Stimulated activated CD8-positive, alpha-beta memory T cell treated with anti-CD3 and anti-CD28 coated beads, Interleukin-15, amount 100 ng/mL, for 1 hour (primary cell): Measurements from ENCODE around the gene IFITM10.

Experiments used
- DNase-seq: peaks from one replicate; pipeline ENCODE4 v3.0.0-alpha.2; 2020; ENCODE audit warnings: low read depth

Gene IFITM10

GRCh38 chr11:1737080-1737757 lies 13.2 kb downstream of the IFITM10 start:
- no peak for DNase-seq

GRCh38 chr11:1736447-1736992 lies 13.9 kb downstream of the IFITM10 start:
- no peak for DNase-seq

GRCh38 chr11:1735271-1735670 lies 15.1 kb downstream of the IFITM10 start:
- DNase-seq = no peak

- no peak for DNase-seq
Measured at GRCh38 chr11:1734641-1735081, 15.7 kb downstream of the IFITM10 start.

GRCh38 chr11:1733716-1734640 lies 16.4 kb downstream of the IFITM10 start:
- DNase-seq = no peak

- no peak for DNase-seq
Measured at GRCh38 chr11:1733009-1733715, 17.2 kb downstream of the IFITM10 start.

GRCh38 chr11:1732418-1733008 lies 17.9 kb downstream of the IFITM10 start:
- no peak for DNase-seq

GRCh38 chr11:1731451-1732059 lies 18.8 kb downstream of the IFITM10 start:
- no peak for DNase-seq

- DNase-seq = no peak
Measured at GRCh38 chr11:1730059-1730629, 20.3 kb downstream of the IFITM10 start.

- DNase-seq = no peak
Measured at GRCh38 chr11:1729692-1730011, 20.7 kb downstream of the IFITM10 start.

- DNase-seq = no peak
Measured at GRCh38 chr11:1728931-1729691, 21.3 kb downstream of the IFITM10 start.

GRCh38 chr11:1728301-1728700 lies 22.1 kb downstream of the IFITM10 start:
- no peak for DNase-seq

- DNase-seq = no peak
Measured at GRCh38 chr11:1727861-1728260, 22.5 kb downstream of the IFITM10 start.

- no peak for DNase-seq
Measured at GRCh38 chr11:1727096-1727690, 23.2 kb downstream of the IFITM10 start.

GRCh38 chr11:1719781-1720180 lies 30.6 kb downstream of the IFITM10 start:
- no peak for DNase-seq

- DNase-seq = no peak
Measured at GRCh38 chr11:1718326-1718725, 32.1 kb downstream of the IFITM10 start.

GRCh38 chr11:1717745-1718144 lies 32.6 kb downstream of the IFITM10 start:
- no peak for DNase-seq

- DNase-seq = no peak
Measured at GRCh38 chr11:1714908-1715885, 35.2 kb downstream of the IFITM10 start.

GRCh38 chr11:1708716-1709115 lies 41.7 kb downstream of the IFITM10 start:
- DNase-seq = no peak
